Astrocyte (in vitro differentiated cells and primary cell): ENCODE data around the gene NUP214.
"Not testable (repeated sequence)": the region's sequence is repeated elsewhere in the genome, so short reads cannot be mapped to it uniquely, and the experiment has no call there.

Experiments
- CTCF ChIP-seq: IDR thresholded peaks from 2 replicates; pipeline ENCODE4 v1.5.1; 2011; ENCODE audit warnings: low read depth, mild to moderate bottlenecking, inconsistent platforms, low read length, moderate library complexity; ENCODE audit not compliant: insufficient read depth
- EZH2 ChIP-seq: IDR thresholded peaks from 2 replicates; pipeline ENCODE4 v1.6.1; 2012; ENCODE audit warnings: mild to moderate bottlenecking, low read length, inconsistent platforms; ENCODE audit not compliant: insufficient read depth

GRCh38 chr9:131191032-131191431 is 65.6 kb downstream of the NUP214 start:
- TF ChIP-seq CTCF, EZH2: not testable (repeated sequence)
